ENCODE results near the gene CASP9. TPM values are rescaled to one million over a fixed set of nuclear protein-coding genes. Genes with fewer than 3 reads are reported as not detected.

The CASP9 gene
- total RNA-seq, 4 donors from 2014 or later: 9.3 to 37.7 (median 9.7) TPM

DNA sequence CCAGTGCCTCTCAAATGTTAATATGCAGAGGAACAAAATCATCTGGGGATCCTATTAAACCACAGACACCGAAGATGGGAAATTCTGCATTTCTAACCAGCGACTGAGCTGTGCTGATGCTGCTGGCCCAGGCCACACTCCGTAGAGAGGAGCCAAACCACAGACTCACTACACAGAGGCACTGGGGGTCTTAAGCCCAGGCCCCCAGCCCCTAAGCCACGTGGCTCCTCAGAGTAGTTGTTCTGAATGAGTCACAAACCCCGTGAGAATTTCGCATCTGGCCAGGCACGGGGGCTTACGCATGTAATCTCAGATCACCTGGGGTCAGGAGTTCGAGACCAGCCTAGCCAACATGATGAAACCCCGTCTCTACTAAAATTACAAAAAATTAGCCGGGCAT, 70.3 kb downstream of the CASP9 start:
- ATAC-seq (ENCODE audit: low FRiP score): no peak
- no peak for DNase-seq (ENCODE audit: low spot score)

GRCh38 chr1:15452866-15453571, 71.0 kb downstream of the CASP9 start:
- no peak for ATAC-seq (ENCODE audit: low FRiP score)
- no peak for TF ChIP-seq CTCF (IDR thresholded peaks at IDR 0.05)
- DNase-seq (ENCODE audit: low spot score): no peak

More for the DNA sequence above, 70.3 kb downstream of the CASP9 start:
- no peak for TF ChIP-seq CTCF (IDR thresholded peaks at IDR 0.05)

DNA sequence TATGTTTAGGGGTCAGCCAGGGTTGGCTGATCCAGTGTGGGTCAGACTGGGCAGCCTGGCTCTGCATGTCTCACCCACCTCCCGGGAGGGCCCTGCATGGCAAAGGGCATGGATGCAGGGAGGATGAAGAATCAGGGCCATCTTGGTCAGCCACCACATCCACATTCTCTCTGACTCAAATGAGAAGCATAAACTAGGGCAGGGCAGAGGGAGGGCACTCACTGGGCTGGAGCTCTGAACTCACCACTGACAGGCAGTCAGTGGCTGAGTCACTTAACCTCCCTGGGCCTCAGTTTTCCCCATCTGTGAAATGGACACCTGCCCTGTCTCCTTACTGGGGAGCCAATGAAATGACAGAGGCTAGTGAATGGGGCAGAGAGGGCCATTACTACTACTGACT, 71.8 kb downstream of the CASP9 start:
- TF ChIP-seq CTCF (IDR thresholded peaks at IDR 0.05): no peak
- DNase-seq (ENCODE audit: low spot score) (no peak), ATAC-seq (ENCODE audit: low FRiP score) (no peak)

- DNase-seq (ENCODE audit: low spot score) (no peak), ATAC-seq (ENCODE audit: low FRiP score) (no peak)
- no peak for TF ChIP-seq CTCF (IDR thresholded peaks at IDR 0.05)
Measured at GRCh38 chr1:15451014-15451722, 72.8 kb downstream of the CASP9 start.

- TF ChIP-seq CTCF (IDR thresholded peaks at IDR 0.05): no peak
- ATAC-seq (ENCODE audit: low FRiP score): no peak
- no peak for DNase-seq (ENCODE audit: low spot score)
Measured at GRCh38 chr1:15449567-15449966, 74.4 kb downstream of the CASP9 start.

DNA sequence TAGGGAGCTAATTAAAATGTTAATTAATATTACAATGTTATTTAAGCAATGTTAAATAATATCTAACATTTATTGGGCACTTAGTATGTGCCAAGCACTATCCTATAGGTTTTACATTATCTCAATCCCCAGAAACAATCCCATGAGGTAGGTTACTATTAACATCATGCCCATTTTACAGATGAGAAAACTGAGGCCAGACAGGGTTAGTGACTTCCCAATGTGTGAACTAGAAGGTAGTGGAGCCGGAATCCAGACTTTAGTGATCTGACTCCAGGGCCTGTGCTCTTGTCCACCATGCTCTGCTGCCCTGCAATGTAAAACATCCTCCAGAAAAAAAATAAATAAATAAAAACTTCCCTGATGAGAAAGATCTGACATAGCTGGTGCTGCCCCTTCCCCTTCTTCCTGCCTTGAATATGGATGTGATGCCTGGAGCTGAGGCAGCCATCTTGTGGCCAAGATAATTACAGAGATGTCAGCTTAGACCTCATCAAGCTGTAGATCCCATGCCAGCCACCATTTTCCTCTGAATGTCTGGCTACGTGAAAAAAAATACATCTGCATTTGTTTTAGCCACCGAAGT, 75.0 kb downstream of the CASP9 start:
- no peak for TF ChIP-seq CTCF (IDR thresholded peaks at IDR 0.05)
- DNase-seq (ENCODE audit: low spot score) (no peak), ATAC-seq (ENCODE audit: low FRiP score) (no peak)

Measured in omental fat pad (tissue), 4 donors.